ENCODE data around the gene PLD4. TPM values are rescaled to one million over a fixed set of nuclear protein-coding genes. Genes with fewer than 3 reads are reported as not detected.

Gene PLD4
- polyA plus RNA-seq, 3 donors: 12.2 to 15.5 (median 15.1) TPM

GRCh38 chr14:104898195-104898558 is 26.5 kb upstream of the PLD4 start:
- intact Hi-C loops (cut with micrococcal nuclease): no loop called here
- no peaks in the 10 kb centered on the region for H3K4me1 ChIP-seq (ENCODE audit: control insufficient read depth in 1 of 2, insufficient read depth in 2 of 2, low read length in 2 of 2)
- H3K27ac ChIP-seq (ENCODE audit: low read depth in 1 of 2, low read length in 2 of 2): no peak overlapping the region
- DNase-seq: no peak
- no peak overlapping the region for H3K9ac ChIP-seq (ENCODE audit: insufficient read depth, low read length, poor library complexity, severe bottlenecking)
- H3K9me3 Mint-ChIP-seq: peaks cover 0 to 1% (median 0%) of the 10 kb centered on the region in 7 donors
- no peaks in the 10 kb centered on the region for H3K36me3 ChIP-seq (replicated peaks in 1 of 2; ENCODE audit: control insufficient read depth in 1 of 2, insufficient read depth in 2 of 2, low read length in 2 of 2)
- peak overlapping the region in 1 of 7 donors; percentile 19 for H3K27ac Mint-ChIP-seq
- no peaks in the 10 kb centered on the region for H3K9me3 ChIP-seq (replicated peaks in 1 of 2; ENCODE audit: control insufficient read depth in 1 of 2, insufficient read depth in 1 of 2, low read length in 2 of 2)
- 95% methylated on average over 6 of the region's 7 CpGs for WGBS (ENCODE audit: insufficient coverage)
- no peaks in the 10 kb centered on the region for H3K79me2 ChIP-seq (ENCODE audit: insufficient read depth, low read length)
- TF ChIP-seq CTCF (IDR thresholded peaks at IDR 0.05): no peak
- H3K4me3 Mint-ChIP-seq: no peak overlapping the region
- H3K4me3 ChIP-seq (replicated peaks in 1 of 3; ENCODE audit: low read depth in 2 of 3, low read length in 3 of 3): no peak overlapping the region
- no peaks in the 10 kb centered on the region for H3K27me3 ChIP-seq (ENCODE audit: control insufficient read depth in 2 of 2, insufficient read depth in 2 of 2, low read length in 2 of 2)
- H3K27me3 Mint-ChIP-seq (ENCODE audit: low read depth in 3 of 3): peaks cover 7 to 13% (median 13%) of the 10 kb centered on the region in 3 donors
- H2AFZ ChIP-seq (ENCODE audit: insufficient read depth, low read depth, low read length, poor library complexity, severe bottlenecking): no peak overlapping the region
- no peaks in the 10 kb centered on the region for H3K4me1 Mint-ChIP-seq
- no peak overlapping the region for H3K4me2 ChIP-seq (replicated peaks; ENCODE audit: extremely low read depth, low read length, poor library complexity, severe bottlenecking)
- H3K36me3 Mint-ChIP-seq: no peaks in the 10 kb centered on the region
- H4K20me1 ChIP-seq (ENCODE audit: insufficient read depth, low read length): no peaks in the 10 kb centered on the region

GRCh38 chr14:104898870-104899510 is 25.7 kb upstream of the PLD4 start:
- peaks cover 11 to 19% (median 18%) of the 10 kb centered on the region in 3 donors for H3K27me3 Mint-ChIP-seq (ENCODE audit: low read depth in 3 of 3)
- Histone ChIP-seq H4K20me1 (ENCODE audit: insufficient read depth, low read length) (no peaks in the 10 kb centered on the region), H3K36me3 (replicated peaks in 1 of 2; ENCODE audit: control insufficient read depth in 1 of 2, insufficient read depth in 2 of 2, low read length in 2 of 2) (no peaks in the 10 kb centered on the region), H2AFZ (ENCODE audit: insufficient read depth, low read depth, low read length, poor library complexity, severe bottlenecking) (no peak overlapping the region), H3K9me3 (replicated peaks in 1 of 2; ENCODE audit: control insufficient read depth in 1 of 2, insufficient read depth in 1 of 2, low read length in 2 of 2) (no peaks in the 10 kb centered on the region), H3K79me2 (ENCODE audit: insufficient read depth, low read length) (no peaks in the 10 kb centered on the region), H3K27ac (ENCODE audit: low read depth in 1 of 2, low read length in 2 of 2) (no peak overlapping the region), H3K4me1 (ENCODE audit: control insufficient read depth in 1 of 2, insufficient read depth in 2 of 2, low read length in 2 of 2) (no peaks in the 10 kb centered on the region), H3K9ac (ENCODE audit: insufficient read depth, low read length, poor library complexity, severe bottlenecking) (no peak overlapping the region), H3K4me2 (replicated peaks; ENCODE audit: extremely low read depth, low read length, poor library complexity, severe bottlenecking) (no peak overlapping the region), H3K27me3 (ENCODE audit: control insufficient read depth in 2 of 2, insufficient read depth in 2 of 2, low read length in 2 of 2) (peaks cover 0 to 3% of the 10 kb centered on the region in 2 donors), H3K4me3 (replicated peaks in 1 of 3; ENCODE audit: low read depth in 2 of 3, low read length in 3 of 3) (no peak overlapping the region)
- no peaks in the 10 kb centered on the region for H3K36me3 Mint-ChIP-seq
- no peak for DNase-seq
- intact Hi-C loops (cut with micrococcal nuclease): no loop called here
- H3K27ac Mint-ChIP-seq: no peak overlapping the region
- peaks cover 0 to 1% (median 0%) of the 10 kb centered on the region in 7 donors for H3K9me3 Mint-ChIP-seq
- no peak overlapping the region for H3K4me3 Mint-ChIP-seq
- H3K4me1 Mint-ChIP-seq: no peaks in the 10 kb centered on the region
- TF ChIP-seq CTCF (IDR thresholded peaks at IDR 0.05): no peak
- WGBS (ENCODE audit: insufficient coverage): 89% methylated on average over 21 of the region's 24 CpGs
